Stomach smooth muscle (tissue), 2 donors: ENCODE measurements around the gene KRTAP5-2.
"Not testable (repeated sequence)": the region's sequence is repeated elsewhere in the genome, so short reads cannot be mapped to it uniquely, and the experiment has no call there.

ENCODE experiments used
- H3K27ac ChIP-seq: one replicate; pipeline ENCODE4 v1.7.0; 2013; ENCODE audit warnings: mild to moderate bottlenecking, low read length, inconsistent platforms
- H3K27me3 ChIP-seq, 2 donors: one replicate each; pipeline ENCODE4 v1.7.0; 2013; ENCODE audit warnings: low read length in 2 of 2; ENCODE audit not compliant: insufficient read depth in 2 of 2, control insufficient read depth in 1 of 2
- H3K36me3 ChIP-seq, 2 donors: one replicate each; pipeline ENCODE4 v1.7.0; 2013; ENCODE audit warnings: low read length in 2 of 2; ENCODE audit not compliant: control insufficient read depth in 2 of 2, insufficient read depth in 2 of 2
- H3K4me1 ChIP-seq: one replicate; pipeline ENCODE4 v1.7.0; 2013; ENCODE audit warnings: low read length; ENCODE audit not compliant: control insufficient read depth, insufficient read depth
- H3K4me3 ChIP-seq, 2 donors: one replicate each; pipeline ENCODE4 v1.7.0; 2013; ENCODE audit warnings: low read length in 2 of 2
- H3K9ac ChIP-seq, 2 donors: one replicate each; pipeline ENCODE4 v1.7.0; 2013; ENCODE audit warnings: low read length in 2 of 2, mild to moderate bottlenecking in 1 of 2
- H3K9me3 ChIP-seq, 2 donors: one replicate each; pipeline ENCODE4 v1.7.0; 2013; ENCODE audit warnings: low read length in 2 of 2; ENCODE audit not compliant: control insufficient read depth in 2 of 2
- donor health status: healthy.
- donor health status: Pancreatic carcinoma.

The KRTAP5-2 gene

GRCh38 chr11:1597994-1598380 lies at the start of gene KRTAP5-2:
TSS of gene KRTAP5-2 (minus strand) at chr11:1598294. CDS start at chr11:1598250, 44 bp downstream.
- Histone ChIP-seq H3K36me3 (no peaks in the 10 kb centered on the region), H3K4me3 (no peak within 1 kb of the TSS), H3K27me3 (peaks cover 5 to 7% of the 10 kb centered on the region in 2 donors), H3K27ac (no peak within 1 kb of the TSS), H3K4me1 (no peaks in the 10 kb centered on the region), H3K9me3 (no peaks in the 10 kb centered on the region), H3K9ac (no peak within 1 kb of the TSS)

GRCh38 chr11:1646540-1646939 lies 48.4 kb upstream of the KRTAP5-2 start:
- not testable (repeated sequence) for H3K4me1 ChIP-seq, H3K9ac ChIP-seq, H3K36me3 ChIP-seq, H3K27me3 ChIP-seq, H3K9me3 ChIP-seq, H3K27ac ChIP-seq, H3K4me3 ChIP-seq

- Histone ChIP-seq H3K4me3 (no peak overlapping the region), H3K9ac (no peak overlapping the region), H3K36me3 (no peaks in the 10 kb centered on the region), H3K9me3 (no peaks in the 10 kb centered on the region), H3K27ac (no peak overlapping the region), H3K4me1 (no peaks in the 10 kb centered on the region), H3K27me3 (peaks cover 5 to 8% of the 10 kb centered on the region in 2 donors)
These were observed 47.3 kb upstream of the KRTAP5-2 start for GRCh38 chr11:1645357-1645821.

- H3K4me3 ChIP-seq = no peak overlapping the region
- H3K36me3 ChIP-seq = no peaks in the 10 kb centered on the region
- H3K4me1 ChIP-seq = no peaks in the 10 kb centered on the region
- H3K27me3 ChIP-seq = peaks cover 8 to 11% of the 10 kb centered on the region in 2 donors
- H3K9me3 ChIP-seq = no peaks in the 10 kb centered on the region
- H3K27ac ChIP-seq = no peak overlapping the region
- H3K9ac ChIP-seq = no peak overlapping the region
These were observed 46.7 kb upstream of the KRTAP5-2 start for GRCh38 chr11:1644601-1645356.

- Histone ChIP-seq H3K27ac (no peak overlapping the region), H3K9me3 (no peaks in the 10 kb centered on the region), H3K9ac (no peak overlapping the region), H3K27me3 (peaks cover 12 to 16% of the 10 kb centered on the region in 2 donors), H3K36me3 (no peaks in the 10 kb centered on the region), H3K4me1 (no peaks in the 10 kb centered on the region), H3K4me3 (no peak overlapping the region)
These were observed 45.1 kb upstream of the KRTAP5-2 start for GRCh38 chr11:1643146-1643690.

GRCh38 chr11:1642288-1643145 lies 44.4 kb upstream of the KRTAP5-2 start:
- Histone ChIP-seq H3K27me3 (peaks cover 12 to 16% of the 10 kb centered on the region in 2 donors), H3K27ac (no peak overlapping the region)

GRCh38 chr11:1641096-1641495 lies 43.0 kb upstream of the KRTAP5-2 start:
- H3K9ac ChIP-seq = no peak overlapping the region
- H3K9me3 ChIP-seq = no peaks in the 10 kb centered on the region
- no peaks in the 10 kb centered on the region for H3K36me3 ChIP-seq
- no peaks in the 10 kb centered on the region for H3K4me1 ChIP-seq
- H3K27ac ChIP-seq = no peak overlapping the region
- H3K4me3 ChIP-seq = no peak overlapping the region
- peaks cover 14 to 18% of the 10 kb centered on the region in 2 donors for H3K27me3 ChIP-seq

More at GRCh38 chr11:1642288-1643145, 44.4 kb upstream of the KRTAP5-2 start:
- no peak overlapping the region for H3K9ac ChIP-seq
- no peaks in the 10 kb centered on the region for H3K9me3 ChIP-seq
- no peak overlapping the region for H3K4me3 ChIP-seq
- H3K4me1 ChIP-seq = no peaks in the 10 kb centered on the region
- H3K36me3 ChIP-seq = no peaks in the 10 kb centered on the region

GRCh38 chr11:1640076-1640946 lies 42.2 kb upstream of the KRTAP5-2 start:
- no peak overlapping the region for H3K27ac ChIP-seq
- no peaks in the 10 kb centered on the region for H3K4me1 ChIP-seq
- H3K9me3 ChIP-seq = no peaks in the 10 kb centered on the region
- no peak overlapping the region for H3K4me3 ChIP-seq
- H3K9ac ChIP-seq = no peak overlapping the region
- peaks cover 14 to 16% of the 10 kb centered on the region in 2 donors for H3K27me3 ChIP-seq
- no peaks in the 10 kb centered on the region for H3K36me3 ChIP-seq

- H3K27me3 ChIP-seq = peaks cover 14 to 16% of the 10 kb centered on the region in 2 donors
- no peak overlapping the region for H3K4me3 ChIP-seq
- no peaks in the 10 kb centered on the region for H3K4me1 ChIP-seq
- H3K36me3 ChIP-seq = no peaks in the 10 kb centered on the region
- no peak overlapping the region for H3K27ac ChIP-seq
- no peak overlapping the region for H3K9ac ChIP-seq
- H3K9me3 ChIP-seq = no peaks in the 10 kb centered on the region
These were observed 41.6 kb upstream of the KRTAP5-2 start for GRCh38 chr11:1639666-1640065.

GRCh38 chr11:1639102-1639620 lies 41.1 kb upstream of the KRTAP5-2 start:
- Histone ChIP-seq H3K4me3 (no peak overlapping the region), H3K36me3 (no peaks in the 10 kb centered on the region), H3K9me3 (no peaks in the 10 kb centered on the region), H3K27me3 (peaks cover 14 to 16% of the 10 kb centered on the region in 2 donors), H3K9ac (no peak overlapping the region), H3K4me1 (no peaks in the 10 kb centered on the region), H3K27ac (no peak overlapping the region)
